ENCODE measurements around the gene TMEM217. TPM values are rescaled to one million over a fixed set of nuclear protein-coding genes. Genes with fewer than 3 reads are reported as not detected.

TMEM217 gene
- total and polyA plus RNA-seq, 2 of the 4 experiments (the other 2 are of a cell fraction), result 1.4 to 3.5 TPM

- Histone ChIP-seq H4K20me1 (ENCODE audit: insufficient read depth, low read length) (0 out of 2 replicates have a peak, but pooled peaks cover 4% of the 10 kb centered on the region), H4K91ac (ENCODE audit: insufficient read depth, low read depth, low read length) (no peak overlapping the region), H3K36me3 (ENCODE audit: control insufficient read depth, insufficient read depth, low read length) (no peaks in the 10 kb centered on the region), H3K79me1 (ENCODE audit: low read depth in 1 of 2, low read length in 2 of 2) (no peaks in the 10 kb centered on the region), H2BK15ac (ENCODE audit: low read depth, low read length) (no peak overlapping the region; the same call in 2 of the 3 replicates), H4K5ac (ENCODE audit: low read depth, low read length) (no peak overlapping the region), H3K4ac (ENCODE audit: low read depth, low read length) (no peak overlapping the region), H3K18ac (ENCODE audit: low read depth, low read length) (no peak overlapping the region), H3K27ac (ENCODE audit: insufficient read depth, low read length) (no peak overlapping the region), H2AFZ (replicated peaks; ENCODE audit: low read length, poor library complexity) (peak overlapping the region; percentile 21), H3K56ac (ENCODE audit: extremely low read depth, insufficient read depth, low read length) (no peak overlapping the region), H3K9me1 (ENCODE audit: insufficient read depth, low read length) (no peaks in the 10 kb centered on the region), H2AK5ac (ENCODE audit: low read depth, low read length) (no peak overlapping the region), H3K27me3 (ENCODE audit: control insufficient read depth, insufficient read depth, low read length) (no peaks in the 10 kb centered on the region), H3K9ac (ENCODE audit: low read depth, low read length) (no peak overlapping the region), H2BK20ac (ENCODE audit: low read depth, low read length) (no peak overlapping the region), H3K23ac (ENCODE audit: low read depth, low read length) (no peak overlapping the region), H2AK9ac (replicated peaks; ENCODE audit: low read depth, low read length, poor library complexity) (no peak overlapping the region), H2BK120ac (ENCODE audit: low read depth, low read length) (no peak overlapping the region), H3K9me3 (ENCODE audit: control insufficient read depth, insufficient read depth, low read length) (no peaks in the 10 kb centered on the region), H3K4me3 (ENCODE audit: insufficient read depth, low read depth, low read length) (no peak overlapping the region), H3K4me2 (ENCODE audit: low read depth, low read length) (no peak overlapping the region), H3K4me1 (ENCODE audit: control insufficient read depth, insufficient read depth, low read length) (peaks cover 2% of the 10 kb centered on the region; the same call in 1 of the 2 replicates), H4K8ac (ENCODE audit: low read depth in 2 of 2, low read length in 2 of 2) (no peak overlapping the region), H2BK5ac (ENCODE audit: low read depth, low read length, poor library complexity, severe bottlenecking) (no peak overlapping the region), H3K14ac (replicated peaks; ENCODE audit: low read depth, low read length) (no peak overlapping the region)
- 62% methylated on average over 6 of the region's 7 CpGs; no CpG with 5 or more reads in 1 of the 2 experiments for WGBS, 2 experiments (ENCODE audit: extremely low coverage in 2 of 2, insufficient read length in 1 of 2)
- intact Hi-C loops (cut with micrococcal nuclease), result no loop called here
- in situ Hi-C loops (cut with MboI; ENCODE audit: low sequenced_read_pairs), result loop anchor here (10.0 kb wide), 1 partner anchor 153 kb away; no protein-coding TSS in a partner anchor
- dilution Hi-C loops (cut with HindIII; ENCODE audit: low sequenced_read_pairs, unreplicated experiment), result no loop called here
- ATAC-seq (ENCODE audit: low read depth) (peak; percentile 86), DNase-seq (peak; percentile 70)
- ChIA-PET CTCF (interaction anchor here (0.6 to 3.4 kb wide), 4 partner anchors 24 to 189 kb away, joined by 3 to 30 read pairs (median 6); no protein-coding TSS in a partner anchor), POLR2A (ENCODE audit: unreplicated experiment) (no interaction called here)
- no TSS peak for BruUV-seq (replicated peaks)
- TF ChIP-seq RCOR1 (IDR thresholded peaks at IDR 0.05; ENCODE audit: insufficient replicate concordance, low read length), result no peak
- TF ChIP-seq MAZ (IDR thresholded peaks at IDR 0.05; ENCODE audit: borderline replicate concordance, low read depth, low read length), result no peak
- TF ChIP-seq CHD1 (IDR thresholded peaks at IDR 0.05; ENCODE audit: low read depth, low read length), result no peak
- no peak for TF ChIP-seq CEBPB (IDR thresholded peaks at IDR 0.05; ENCODE audit: low read depth, low read length)
- no peak for TF ChIP-seq BHLHE40 (IDR thresholded peaks at IDR 0.05; ENCODE audit: low read depth, low read length)
- no peak for TF ChIP-seq RFX5 (IDR thresholded peaks at IDR 0.05; ENCODE audit: low read depth, low read length)
- TF ChIP-seq MAFK (IDR thresholded peaks at IDR 0.05; ENCODE audit: low read depth, low read length), result no peak
- peak; percentile 69 for TF ChIP-seq CTCF (conservative IDR thresholded peaks at IDR 0.05; ENCODE audit: low read depth, low read length)
- peak; percentile 67 for TF ChIP-seq RAD21 (IDR thresholded peaks at IDR 0.05; ENCODE audit: low read length)
- TF ChIP-seq FOS (IDR thresholded peaks at IDR 0.05; ENCODE audit: low read depth, low read length), result no peak
- TF ChIP-seq NFE2L2 (IDR thresholded peaks at IDR 0.05; ENCODE audit: low read depth, low read length), result no peak
- no peak for TF ChIP-seq POLR2A (IDR thresholded peaks at IDR 0.05; ENCODE audit: low read depth, low read length)
- peak; percentile 88 for TF ChIP-seq SMC3 (IDR thresholded peaks at IDR 0.05; ENCODE audit: low read depth, low read length)
- TF ChIP-seq USF2 (IDR thresholded peaks at IDR 0.05; ENCODE audit: low read depth, low read length), result no peak
- TF ChIP-seq MXI1 (IDR thresholded peaks at IDR 0.05; ENCODE audit: borderline replicate concordance, low read depth, low read length), result no peak
- TF ChIP-seq ELK1 (IDR thresholded peaks at IDR 0.05; ENCODE audit: borderline replicate concordance, low read depth, low read length), result no peak
Measured at GRCh38 chr6:37207903-37208456, 50.0 kb downstream of the TMEM217 start.

All from IMR-90 (cell line).